ENCODE data around the gene GALNT18.
A peak's percentile ranks its signal among the peaks of the same experiment; 100 is the strongest.

The GALNT18 gene

DNA sequence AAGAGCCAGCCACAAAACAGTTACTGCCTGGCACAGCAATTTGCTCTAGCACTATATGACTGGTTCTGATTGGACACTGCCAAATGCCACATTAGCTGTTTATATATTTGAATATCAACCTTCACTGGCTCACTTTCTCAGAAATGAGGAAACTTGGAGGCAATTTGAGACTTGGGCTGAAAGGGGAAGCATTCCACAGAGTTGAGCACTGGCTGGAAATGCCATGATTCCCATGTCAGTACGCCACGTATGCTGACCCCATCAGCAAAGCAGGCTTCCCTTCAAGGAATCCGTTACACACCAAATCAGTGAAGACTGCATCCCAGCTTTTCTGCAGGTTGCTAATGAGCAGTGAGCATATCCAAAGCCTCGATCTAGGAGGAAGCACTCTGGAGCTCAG is 34.7 kb downstream of the GALNT18 start:
- DNase-seq (ENCODE audit: low read depth, low spot score): no peak

DNA sequence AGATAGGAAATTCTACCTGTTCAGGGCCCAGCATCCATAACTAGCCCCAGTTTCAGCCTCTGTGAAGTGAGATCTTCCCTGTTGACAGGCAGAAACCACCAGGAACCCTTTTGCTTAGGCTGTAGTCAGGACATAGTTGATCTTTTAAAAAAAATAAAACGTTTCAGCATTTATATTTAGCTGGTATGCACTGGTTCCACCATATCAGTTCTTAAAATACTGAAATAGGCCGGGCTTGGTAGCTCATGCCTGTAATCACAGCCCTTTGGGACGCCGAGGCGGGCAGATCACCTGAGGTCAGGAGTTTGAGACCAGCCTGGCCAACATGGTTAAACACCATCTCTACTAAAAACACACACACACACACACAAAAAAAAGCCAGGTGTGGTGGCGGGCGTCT is 35.3 kb downstream of the GALNT18 start:
- no peak for DNase-seq (ENCODE audit: low read depth, low spot score)

DNA sequence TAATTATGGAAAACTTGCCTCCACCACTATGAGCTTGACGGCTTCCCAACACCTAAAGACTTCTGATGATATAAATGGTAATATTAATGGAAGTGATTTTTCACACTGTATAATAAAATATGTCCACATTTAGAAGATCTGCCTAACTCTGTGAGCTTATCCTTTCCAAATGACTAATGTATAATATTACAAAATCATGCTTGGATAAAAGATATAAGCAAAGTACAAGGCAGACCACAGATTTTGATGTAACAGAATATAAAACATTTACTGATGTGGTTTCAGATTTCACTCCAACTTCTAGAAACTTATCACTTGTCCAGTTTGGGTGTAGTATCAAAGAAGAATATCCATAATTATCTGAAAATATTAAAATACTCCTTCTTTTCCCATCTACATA is 36.9 kb downstream of the GALNT18 start:
- DNase-seq (ENCODE audit: low read depth, low spot score): no peak

DNA sequence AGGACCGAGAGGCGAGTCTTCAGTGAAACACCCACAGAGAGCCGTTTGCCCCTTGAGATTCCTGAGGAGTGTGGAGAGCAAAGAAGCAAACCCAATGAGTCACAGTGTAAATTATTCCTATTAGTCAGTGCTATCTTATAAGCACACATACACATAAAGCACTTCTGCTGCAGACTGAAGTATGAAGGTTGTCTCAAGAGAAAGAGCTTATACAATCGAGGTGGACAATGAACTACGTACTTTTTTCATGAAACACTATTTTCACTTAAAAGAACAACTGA is 37.3 kb downstream of the GALNT18 start:
- DNase-seq (ENCODE audit: low read depth, low spot score): peak; percentile 12

DNA sequence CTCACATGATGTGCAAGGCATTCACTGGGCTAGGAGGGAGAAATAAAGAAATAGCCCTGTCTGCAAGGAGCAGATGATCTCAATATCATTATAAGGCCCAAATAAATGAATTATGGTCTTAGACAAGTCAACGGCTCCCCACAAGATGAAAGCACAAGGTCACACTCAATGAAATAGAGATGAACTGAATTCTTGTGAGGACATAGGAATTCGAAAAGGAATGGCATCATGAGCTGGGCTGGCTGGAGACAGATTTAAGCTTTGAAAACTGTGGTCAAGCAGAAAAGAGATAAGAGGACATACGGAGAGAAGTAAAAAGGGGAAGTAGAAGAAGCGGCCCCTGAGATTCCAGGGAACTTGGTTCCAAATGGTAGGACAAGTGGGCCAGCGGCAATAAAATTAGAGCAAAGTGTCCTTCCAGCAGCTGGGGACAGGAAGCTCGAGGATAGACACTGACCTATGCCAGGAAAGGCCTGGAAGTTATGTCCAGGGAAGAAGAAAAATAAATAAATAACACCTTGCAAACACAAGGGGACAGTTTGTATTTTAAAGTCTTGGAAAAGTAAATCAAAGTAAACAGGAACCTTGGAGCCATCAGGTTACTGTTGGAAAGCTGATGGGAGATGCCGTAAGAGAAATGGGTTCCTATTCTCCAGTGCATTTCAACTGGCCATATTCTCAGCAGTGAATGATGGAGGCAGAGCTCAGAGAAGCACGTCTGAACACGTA is 37.8 kb downstream of the GALNT18 start:
- DNase-seq (ENCODE audit: low read depth, low spot score): no peak

DNA sequence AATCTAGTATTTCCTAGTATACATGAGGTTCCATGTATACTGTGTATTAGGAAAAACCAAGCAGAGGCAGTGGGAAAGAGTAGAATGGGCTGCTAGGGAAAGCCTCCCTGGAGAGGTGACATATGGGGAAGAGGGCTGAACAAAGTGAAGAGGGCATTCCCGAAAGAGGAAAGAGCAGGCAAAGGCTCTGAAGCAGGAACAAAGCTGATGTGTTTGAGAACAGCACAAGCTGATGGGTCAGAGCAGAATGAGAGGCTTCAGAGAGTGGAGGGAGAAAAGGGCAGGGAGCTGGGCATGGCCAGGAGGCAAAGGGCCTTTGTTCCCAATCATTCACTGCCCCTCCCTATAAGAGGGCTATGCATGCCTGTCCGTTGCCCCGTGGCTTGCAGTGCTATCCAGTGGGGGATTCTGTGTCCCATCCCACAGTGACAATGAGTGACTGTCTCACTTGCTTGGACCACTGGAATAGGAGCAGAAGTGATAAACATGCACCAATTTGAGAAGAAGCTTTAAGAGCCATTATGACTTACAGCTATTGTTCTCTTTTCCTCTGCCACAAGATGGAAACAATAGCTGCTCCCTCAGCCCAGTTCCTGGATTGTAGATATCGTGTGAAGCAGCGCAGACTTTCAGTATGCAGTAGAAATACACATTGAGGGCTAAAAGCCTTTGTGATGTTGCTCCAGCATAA is 39.6 kb downstream of the GALNT18 start:
- DNase-seq (ENCODE audit: low read depth, low spot score): no peak

DNA sequence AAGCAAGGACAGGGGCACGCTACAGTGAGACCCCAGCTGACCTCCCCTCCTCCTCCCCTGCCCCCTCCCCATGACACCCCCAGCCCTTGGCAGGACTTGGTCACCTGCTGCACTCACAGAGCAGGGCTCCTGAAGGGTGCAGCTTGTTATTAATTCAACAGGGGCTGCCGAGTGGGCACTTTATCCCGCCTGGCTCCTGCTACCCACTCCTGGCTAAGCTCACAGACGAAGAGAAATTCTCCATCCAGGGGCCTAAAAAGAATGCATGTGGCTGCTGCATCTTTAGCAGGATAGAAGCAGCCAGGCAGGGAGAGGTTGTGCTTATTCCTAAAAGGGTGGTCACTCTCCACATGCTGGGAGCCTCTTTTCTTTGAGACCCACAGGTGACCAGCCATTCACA is 40.3 kb downstream of the GALNT18 start:
- no peak for DNase-seq (ENCODE audit: low read depth, low spot score)

DNA sequence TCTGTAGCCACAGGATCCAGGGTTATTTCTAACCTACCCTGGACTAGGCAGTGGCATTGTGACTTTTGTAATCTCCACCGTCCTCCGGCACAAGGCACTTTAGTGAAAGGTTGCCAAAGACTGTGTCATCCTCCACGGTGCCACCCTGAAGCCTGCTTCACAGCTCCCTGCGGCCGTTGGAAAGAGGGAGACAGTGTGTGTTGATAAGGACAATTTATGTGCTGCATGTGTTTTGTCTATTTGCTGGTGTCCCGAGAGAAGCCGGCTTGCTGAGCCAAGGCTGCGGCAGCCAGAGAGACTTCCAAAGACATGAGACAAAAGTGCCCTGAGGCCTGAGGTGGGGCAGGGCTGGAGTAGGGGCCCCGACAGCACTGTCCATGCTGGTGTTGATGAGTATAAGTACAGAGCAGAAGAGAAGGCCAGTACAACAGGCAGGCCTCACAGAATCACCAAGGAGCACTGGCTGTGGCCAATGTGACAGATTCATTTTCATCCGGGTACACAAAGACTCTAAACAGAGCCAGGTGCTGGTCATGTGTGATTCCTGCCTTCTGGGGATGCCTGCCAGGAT is 40.9 kb downstream of the GALNT18 start:
- DNase-seq (ENCODE audit: low read depth, low spot score): no peak

DNA sequence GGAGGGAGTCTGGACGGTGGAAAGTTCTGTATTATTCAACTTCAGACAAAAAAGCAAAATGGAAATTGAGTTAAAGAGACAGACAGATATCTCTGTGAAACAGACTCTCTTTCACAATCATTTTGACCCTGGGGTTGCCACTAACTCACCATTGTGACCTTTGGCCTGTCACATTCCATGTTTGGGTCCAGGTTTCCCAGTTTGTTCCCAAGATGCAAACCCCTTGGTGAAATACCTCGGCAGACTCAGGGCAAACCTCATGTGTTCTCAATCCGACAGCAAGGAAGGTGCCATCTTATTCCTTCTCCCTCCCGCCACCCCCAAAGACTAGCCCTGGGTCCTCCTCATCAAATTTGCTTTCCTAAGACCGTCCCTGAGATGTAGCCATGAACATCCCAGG is 41.8 kb downstream of the GALNT18 start:
- no peak for DNase-seq (ENCODE audit: low read depth, low spot score)

DNA sequence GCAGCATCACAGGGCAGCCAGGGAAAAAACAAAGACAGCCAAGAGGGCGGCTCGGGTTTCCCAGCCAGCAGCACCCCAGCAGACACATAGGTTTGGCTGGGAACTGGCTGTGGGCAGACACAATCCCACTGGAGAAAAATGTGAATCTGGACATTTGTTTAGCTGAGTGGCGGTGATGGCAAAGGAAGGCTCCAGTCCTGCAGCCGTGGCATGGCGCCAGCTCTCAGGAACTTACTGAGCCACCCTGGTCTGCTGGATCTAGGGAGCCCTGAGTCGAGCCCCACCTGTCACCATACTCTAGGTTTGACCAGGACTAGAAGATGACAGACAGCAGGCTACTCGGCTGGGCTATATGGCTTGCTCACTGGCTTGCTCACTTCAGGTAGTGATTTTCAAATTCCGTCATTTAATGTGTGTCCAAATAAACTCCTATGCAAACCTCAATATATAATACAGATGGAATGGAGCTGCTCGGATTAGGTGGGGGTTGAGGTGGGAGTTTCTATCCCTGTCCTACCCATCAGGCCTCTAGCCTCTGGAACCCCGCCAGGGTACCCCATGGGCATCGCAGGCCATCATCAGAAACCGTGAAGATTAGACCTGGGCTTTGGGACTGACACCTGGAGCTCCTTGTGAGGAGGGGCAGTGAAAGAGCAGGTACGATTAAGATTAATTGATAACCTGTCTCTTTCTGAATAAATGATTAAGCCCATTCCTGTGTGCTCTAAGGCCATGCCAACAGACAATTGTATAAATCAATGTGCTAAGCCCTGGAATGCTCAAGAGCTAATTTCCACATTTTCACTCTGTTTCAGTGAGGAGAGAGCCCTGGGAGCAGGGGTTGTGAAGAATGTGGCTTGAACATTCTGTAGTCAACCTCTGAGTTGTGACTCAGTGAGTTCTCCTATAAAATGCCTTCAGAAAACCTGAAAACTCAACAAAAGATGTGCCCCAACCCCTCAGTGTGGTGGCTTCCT is 42.5 kb downstream of the GALNT18 start:
- no peak for DNase-seq (ENCODE audit: low read depth, low spot score)

DNA sequence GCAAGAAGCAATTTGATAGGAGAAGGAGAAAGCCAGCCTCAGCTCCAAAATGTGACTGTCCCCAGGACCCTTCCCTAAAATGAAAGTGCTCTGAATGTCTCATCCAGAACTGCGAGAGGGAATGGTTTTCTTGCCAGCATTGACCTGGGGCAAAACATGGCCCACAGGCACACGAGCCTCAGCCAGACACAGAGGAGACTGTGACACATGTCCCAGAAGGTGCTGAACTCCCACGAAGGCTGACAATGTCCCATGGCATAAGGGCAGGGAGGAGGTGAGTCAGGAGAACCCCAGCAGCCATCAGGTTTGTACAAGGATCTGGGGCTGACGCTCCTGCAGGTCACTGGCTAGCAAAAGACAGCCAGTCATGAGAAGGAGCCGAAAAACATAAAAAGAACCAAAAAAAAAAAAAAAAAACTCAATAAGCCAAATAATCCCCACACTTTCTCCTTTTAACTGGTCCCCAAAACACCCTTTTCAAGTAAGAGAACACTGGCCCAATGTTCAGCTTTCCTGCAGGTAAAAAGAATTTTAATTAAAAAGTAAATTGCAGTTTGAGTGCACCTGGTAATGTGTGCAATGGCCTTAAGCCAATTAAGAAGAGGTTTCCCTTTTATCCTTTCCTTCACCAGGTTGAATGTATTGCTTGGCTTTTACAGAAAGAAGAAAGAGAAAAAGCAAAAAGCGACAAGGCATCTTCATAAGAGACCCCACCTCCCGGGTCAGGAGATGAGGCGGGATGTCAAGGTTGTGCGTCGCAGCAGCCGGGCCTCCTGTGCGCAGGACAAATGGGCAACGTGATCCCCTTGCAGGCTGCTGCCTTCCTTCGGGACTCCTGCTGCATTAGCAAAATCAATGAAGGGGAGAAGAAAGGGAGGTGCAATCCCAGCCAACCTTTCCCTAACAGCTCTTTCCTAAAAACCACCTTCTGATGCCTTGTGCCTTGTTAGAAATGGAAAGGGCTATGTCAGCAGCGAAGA is 43.6 kb downstream of the GALNT18 start:
- DNase-seq (ENCODE audit: low read depth, low spot score): no peak

DNA sequence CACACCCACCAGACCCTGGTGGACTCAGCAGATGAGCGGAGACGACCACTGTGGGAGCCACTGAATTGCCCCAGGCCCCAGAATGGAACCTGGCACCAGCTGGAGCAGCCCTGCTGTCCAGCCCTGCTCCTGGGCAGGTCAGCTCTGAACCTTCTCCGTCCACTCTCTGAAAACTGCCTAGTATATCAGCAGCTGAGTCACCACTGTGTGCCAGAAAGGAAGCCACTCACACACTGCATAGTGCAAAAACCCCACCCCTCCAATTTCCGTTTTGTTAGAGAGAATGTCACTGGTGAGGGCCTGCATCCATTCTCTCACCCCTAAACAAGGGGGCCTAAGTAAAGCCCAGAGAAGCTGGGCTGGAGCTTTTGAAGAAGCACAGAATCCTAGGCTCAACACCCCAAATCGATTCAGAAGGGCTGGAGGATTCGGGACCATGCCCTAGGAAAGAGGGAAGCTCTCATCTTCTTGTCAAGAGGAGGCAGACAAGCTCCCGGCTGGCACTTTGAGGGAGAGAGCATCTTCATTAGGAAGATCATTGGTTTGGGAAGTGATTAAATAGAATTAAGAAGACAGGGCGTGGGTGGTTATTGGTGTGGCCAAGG is 44.5 kb downstream of the GALNT18 start:
- no peak for DNase-seq (ENCODE audit: low read depth, low spot score)

DNA sequence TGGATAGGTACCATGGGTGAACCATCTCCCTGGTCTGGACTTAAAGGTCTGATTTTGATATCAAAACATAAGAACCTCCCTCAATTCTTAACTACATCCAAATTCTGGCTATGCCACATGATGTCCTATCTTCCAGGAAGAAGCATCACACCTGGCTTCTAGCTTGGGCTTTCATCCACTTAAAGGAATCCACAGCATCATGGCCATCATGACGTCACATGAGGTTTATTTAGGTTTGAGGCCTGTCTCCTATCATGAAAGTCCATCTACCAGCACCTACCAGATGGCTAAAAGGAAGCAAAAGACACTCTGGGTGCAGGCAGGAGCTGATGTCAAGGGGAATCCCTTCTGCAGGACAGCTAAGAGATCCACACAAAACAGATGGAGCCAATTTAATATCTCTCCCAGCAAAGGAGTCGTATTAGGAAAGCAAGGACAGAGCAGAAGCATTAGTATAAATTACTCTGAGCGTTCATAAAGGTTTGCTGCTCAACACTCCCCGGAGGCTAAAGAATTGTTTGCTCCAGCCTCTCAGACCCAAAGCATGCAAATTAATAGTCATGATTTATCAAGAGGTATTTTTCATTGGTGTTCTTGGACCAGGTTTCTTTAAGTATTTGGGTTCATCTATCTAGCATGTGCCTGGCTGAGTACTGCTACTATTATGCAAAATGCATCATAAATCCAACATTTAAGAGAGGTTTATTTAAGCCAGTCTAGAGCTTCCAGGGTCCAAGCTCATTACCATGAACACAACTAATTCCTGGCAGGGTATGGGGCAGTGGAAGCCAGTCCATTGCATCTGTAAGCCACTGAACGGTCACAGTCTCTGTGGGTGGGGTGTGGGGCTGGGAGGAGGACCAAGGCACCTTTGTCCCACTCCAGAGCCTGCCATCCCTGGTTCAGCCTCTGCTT is 47.2 kb downstream of the GALNT18 start:
- DNase-seq (ENCODE audit: low read depth, low spot score): no peak

DNA sequence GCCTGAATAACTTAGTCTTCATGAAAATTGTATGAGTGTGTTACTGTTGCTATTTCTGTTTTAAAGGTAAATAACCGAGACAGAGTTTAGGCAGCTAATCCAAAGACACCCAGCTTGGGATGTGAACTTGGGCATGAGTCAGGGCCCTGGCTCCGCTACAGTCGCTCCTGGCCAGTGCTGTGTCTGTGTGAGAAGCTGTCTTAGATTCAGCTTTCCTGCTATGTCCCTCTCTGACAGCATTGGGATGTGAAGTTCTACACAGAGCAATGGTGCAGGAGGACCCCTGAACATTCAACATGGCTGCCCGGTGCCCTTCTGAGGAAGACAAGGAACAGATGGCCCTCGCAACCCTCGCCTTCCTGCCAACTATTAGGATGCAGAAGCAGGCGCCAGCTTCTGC is 49.4 kb downstream of the GALNT18 start:
- DNase-seq (ENCODE audit: low read depth, low spot score): no peak

DNA sequence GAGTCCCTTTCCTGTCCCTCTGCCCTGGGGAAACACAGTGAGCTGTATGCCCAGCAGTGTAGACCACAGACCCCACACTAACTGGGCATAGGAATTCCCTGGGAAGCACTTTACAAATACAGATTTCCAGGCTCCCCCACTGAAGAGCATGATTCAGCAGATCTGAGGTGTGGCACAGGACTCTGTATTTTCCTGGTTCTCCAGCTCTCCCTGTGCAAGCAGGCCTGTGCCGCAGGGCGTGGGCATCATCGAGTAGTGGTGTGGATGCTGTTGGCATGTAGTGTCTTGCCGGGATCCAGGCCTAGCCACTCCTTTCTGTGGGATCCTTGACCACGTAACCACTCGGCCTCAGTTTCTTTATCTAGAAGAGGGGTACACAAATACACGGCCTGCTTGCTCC is 49.9 kb downstream of the GALNT18 start:
- DNase-seq (ENCODE audit: low read depth, low spot score): no peak

DNA sequence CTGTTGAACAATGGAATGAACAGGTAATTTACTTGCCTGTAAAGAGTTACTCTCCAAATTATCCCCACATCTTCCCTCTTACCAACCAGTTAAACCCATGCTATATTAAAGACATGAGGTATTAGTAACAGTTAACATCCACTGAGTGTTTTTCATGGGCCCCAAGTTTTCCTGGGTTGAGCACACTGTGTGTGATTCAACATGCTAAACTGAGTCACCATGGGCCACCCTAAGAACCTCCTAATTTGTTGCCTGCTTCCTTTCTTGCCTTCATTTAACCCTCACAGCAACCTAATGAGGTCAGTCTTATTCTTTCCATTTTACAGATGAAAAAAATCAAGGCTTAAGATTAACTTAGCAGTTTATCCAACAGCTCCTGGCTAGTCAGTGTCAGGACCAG is 51.0 kb downstream of the GALNT18 start:
- DNase-seq (ENCODE audit: low read depth, low spot score): no peak

DNA sequence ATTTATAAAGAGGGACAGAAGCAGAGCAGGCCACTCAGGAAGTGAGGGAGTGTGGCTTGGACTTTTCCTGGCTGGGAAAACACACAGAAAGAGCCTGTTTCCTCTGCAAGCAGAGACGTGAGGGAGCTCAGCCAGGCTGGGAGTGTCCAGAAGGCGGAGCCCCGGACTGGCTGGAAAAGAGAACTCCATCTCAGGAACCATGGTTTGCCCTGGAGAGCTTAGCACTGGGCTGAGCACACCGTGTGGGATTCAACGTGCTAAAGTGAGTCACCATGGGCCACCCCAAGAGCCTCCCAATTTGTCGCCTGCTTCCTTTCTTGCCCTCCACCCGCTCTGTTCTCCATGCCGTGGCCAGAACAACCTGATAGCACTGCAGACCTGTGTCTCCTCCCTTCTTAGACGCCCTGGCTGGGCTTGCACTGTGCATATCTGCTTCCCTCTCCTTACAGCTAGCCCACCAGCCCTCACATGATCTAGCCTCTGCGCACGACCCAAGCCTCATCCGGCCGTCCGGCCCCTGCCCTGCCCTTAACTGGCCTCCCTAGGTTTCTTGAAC is 51.8 kb downstream of the GALNT18 start:
- no peak for DNase-seq (ENCODE audit: low read depth, low spot score)

DNA sequence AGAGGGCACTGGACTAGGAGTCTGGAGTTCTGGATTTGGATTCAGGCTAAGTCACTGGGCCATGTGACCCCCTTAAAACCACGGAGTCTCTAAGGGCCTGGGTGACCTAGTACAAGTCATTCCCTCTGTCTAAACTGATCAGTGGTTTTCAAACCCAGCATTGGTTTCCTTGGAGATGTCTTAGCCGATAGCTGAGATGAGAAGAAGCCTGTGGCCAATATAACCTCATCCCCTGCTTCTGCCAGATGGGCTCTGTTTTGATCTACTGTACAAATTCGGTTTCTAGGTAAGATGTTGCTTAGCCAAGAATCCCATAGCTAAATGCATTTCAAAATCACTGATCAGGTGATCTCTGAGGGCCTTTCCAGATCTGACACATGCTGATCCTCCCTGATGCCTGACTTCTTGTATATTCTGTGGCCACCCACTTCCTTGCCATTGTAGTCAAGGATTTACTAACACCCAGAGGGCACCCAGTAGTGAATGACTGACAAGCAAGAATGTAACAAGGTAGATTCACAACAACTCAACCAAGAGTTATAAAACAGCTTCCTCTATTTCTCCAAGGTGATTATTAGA is 53.1 kb downstream of the GALNT18 start:
- DNase-seq (ENCODE audit: low read depth, low spot score): no peak
